ENCODE measurements around the gene AAR2. TPM values are rescaled to one million over a fixed set of nuclear protein-coding genes. Genes with fewer than 3 reads are reported as not detected.

AAR2 gene
- polyA plus RNA-seq, 1 donor, result 26.2 TPM

DNA sequence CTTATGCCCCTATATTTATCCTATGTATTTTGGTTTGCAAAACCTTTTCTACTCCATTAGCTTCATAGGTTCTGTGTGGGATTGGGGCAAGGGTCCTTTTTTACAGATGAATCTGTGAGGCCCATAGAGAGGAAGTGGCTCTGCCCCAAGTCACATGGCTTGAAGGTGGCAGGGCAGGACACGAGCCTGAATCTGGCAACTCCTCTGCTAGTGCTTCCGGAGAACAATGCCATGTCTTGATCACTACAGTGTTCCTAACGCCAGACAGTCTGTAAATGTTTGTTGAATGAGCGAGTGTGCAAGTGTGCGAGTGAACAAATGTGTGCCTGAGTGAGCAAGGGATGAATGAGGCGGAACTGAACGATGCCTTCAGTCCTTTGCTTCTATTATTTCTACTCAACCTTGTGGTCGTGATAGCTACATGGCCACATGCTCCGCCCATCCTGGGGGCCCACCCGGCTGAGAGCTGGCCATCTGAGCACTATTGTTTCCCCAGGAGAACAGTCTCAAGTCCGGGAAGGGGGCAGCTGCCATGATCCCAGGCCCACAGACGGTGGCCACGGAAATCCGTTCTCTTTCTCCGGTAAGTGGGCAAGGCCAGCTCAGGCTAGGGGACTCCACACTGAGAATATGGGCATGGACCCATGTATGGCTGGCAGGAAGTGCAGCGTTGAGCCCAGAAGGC lies 17.8 kb upstream of the AAR2 start:
- DNase-seq (ENCODE audit: low read depth), result no peak

DNA sequence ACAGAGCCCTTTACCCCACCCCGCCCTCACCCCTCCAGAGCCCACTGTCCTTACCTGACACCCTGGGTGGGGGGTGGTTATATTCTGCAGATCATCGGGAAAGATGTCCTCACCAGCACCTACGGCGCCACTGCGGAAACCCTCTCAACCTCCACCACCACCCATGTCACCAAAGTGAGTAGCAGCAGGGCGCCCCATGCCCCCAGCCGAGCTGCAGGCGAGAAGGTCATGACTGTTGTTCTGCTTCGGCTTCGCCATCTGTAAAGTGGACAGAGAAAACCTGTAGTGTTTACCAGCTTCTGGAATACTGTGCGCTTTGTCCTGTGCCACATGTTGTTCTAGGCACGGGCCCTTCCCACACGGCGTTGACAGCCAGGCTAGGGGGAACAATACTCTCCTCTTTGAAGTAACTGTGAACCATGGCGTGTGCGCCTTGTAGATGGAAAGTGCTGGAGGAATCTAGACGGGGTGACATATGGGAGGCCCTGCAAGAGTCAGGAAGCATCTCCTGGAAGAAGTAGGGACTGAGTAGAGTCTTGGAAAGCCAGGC lies 16.5 kb upstream of the AAR2 start:
- no peak for DNase-seq (ENCODE audit: low read depth)

DNA sequence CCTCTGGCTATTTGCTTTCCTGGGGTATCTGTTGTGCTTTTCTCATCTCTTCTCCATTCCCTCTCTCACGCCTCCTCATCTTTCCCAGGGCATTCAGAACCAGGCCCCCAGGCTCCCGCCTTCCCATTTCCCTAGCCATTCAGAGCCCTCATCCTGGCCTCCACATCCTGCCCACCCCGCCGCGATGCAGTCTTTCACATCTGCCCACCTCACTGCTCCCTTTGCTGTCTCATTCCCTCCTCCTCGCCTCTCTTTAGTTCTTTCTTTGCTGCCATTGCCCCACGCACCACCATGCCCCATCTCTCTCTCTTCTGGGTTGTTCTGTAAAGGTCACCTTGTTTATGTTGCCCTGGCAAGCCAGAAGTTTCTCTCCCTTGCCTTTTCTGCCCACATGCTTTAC lies 10.6 kb upstream of the AAR2 start:
- DNase-seq (ENCODE audit: low read depth), result no peak

DNA sequence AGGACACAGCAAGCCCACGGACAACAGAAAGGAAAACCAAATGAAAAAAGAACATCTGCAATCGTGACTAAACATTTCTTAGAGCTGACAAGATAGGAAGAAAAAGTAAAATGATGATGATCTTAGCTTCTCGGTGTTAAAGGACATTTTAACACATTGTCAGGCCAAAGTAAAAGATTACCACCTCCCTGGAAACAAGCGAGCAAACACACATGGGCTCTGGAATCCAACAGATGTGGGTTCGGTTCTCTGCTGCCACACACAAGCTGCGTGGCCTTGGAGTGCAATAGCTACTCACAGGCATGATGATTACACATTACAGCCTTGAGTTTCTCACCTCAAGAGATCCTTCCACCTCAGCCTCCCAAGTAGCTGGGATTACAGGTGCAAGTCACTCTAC lies 7.5 kb upstream of the AAR2 start:
- no peak for DNase-seq (ENCODE audit: low read depth)

- no peak for DNase-seq (ENCODE audit: low read depth)
Observed at GRCh38 chr20:36230019-36230418, 6.3 kb upstream of the AAR2 start.

DNA sequence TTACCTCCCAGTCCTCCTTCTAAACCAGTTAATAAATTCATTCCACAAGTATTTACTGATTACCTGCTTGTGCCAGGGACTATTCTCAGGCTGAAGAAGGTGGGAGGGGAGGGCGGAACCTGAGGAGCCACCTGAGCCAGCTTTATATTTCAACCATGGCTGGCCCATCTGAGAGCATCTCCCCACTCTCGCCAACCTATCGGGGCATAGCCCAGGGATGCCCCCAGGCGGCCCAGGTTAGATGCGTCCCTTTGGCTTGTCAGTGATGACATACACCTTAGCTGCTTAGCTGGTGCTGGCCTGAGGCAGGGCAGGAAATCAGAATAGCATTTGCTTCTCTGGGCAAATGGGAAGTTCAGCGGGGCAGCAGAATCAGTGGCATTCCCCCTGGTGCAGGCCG lies 4.9 kb upstream of the AAR2 start:
- DNase-seq (ENCODE audit: low read depth), result no peak

- no peak for DNase-seq (ENCODE audit: low read depth)
Observed at GRCh38 chr20:36234771-36235320, 1.4 kb upstream of the AAR2 start.

DNA sequence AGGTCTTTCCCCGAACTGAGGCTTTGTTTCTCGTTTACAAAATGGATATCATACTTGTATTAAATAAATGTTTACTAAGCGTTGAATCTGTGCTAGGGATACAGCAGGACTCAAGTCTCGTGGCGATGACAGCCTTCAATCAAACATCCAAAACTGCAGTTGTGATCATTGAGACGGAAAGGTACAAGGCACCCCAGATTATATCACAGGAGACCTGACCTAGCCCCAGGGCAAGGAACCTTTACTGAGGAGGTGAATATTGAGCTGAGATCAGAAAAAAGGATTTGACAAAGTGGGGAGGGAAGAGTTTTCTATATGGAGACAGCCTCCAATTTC lies 476 bp downstream of the AAR2 start:
- no peak for DNase-seq (ENCODE audit: low read depth)

DNA sequence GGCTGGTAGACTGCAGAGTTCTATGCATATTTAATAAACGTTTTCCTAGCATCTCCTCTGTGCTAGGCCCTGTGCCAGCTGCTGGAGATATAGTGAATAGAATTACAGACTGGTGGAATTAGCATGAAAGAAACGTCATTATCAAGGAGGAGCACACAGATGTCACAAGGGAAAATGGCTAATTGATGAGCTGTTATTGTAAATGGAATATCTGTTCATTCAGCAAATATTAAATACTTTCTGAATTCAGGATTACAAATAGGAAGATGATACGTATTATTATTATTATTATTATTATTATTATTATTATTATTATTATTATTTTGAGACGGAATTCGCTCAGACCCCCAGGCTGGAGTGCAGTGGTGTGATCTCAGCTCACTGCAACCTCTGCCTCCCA lies 1.2 kb downstream of the AAR2 start:
- DNase-seq (ENCODE audit: low read depth), result no peak

GRCh38 chr20:36238153-36238552 lies 1.9 kb downstream of the AAR2 start:
- no peak for DNase-seq (ENCODE audit: low read depth)

DNA sequence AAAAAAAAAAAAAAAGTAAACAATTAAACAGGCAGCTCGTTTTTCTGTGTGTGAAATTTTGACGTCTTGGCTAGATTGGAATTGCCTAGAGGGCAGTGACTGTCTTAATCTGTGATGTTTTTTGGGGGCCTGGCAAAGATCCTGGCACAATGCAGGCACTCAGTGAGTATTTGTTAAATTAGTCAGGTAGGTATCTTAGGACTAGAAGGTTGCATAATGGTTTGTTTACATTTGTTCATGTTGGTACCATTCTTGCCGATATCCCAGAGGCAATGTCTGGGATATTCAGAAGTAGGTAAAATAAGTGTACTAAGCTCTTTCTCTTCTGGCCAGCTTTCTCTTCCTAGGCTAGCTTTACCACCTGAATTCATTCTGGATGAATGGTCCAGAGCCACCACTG lies 2.5 kb downstream of the AAR2 start:
- DNase-seq (ENCODE audit: low read depth), result no peak

DNA sequence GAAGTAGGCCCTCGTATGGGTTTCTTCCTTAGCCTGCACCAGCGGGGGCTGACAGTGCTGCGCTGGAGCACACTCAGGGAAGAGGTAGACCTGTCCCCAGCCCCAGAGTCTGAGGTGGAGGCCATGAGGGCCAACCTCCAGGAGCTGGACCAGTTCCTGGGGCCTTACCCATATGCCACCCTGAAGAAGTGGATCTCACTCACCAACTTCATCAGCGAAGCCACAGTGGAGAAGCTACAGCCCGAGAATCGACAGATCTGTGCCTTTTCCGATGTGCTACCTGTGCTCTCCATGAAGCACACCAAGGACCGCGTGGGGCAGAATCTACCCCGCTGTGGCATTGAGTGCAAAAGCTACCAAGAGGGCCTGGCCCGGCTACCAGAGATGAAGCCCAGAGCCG lies 3.8 kb downstream of the AAR2 start:
- no peak for DNase-seq (ENCODE audit: low read depth)

- no peak for DNase-seq (ENCODE audit: low read depth)
Observed at GRCh38 chr20:36241678-36242077, 5.4 kb downstream of the AAR2 start.

DNA sequence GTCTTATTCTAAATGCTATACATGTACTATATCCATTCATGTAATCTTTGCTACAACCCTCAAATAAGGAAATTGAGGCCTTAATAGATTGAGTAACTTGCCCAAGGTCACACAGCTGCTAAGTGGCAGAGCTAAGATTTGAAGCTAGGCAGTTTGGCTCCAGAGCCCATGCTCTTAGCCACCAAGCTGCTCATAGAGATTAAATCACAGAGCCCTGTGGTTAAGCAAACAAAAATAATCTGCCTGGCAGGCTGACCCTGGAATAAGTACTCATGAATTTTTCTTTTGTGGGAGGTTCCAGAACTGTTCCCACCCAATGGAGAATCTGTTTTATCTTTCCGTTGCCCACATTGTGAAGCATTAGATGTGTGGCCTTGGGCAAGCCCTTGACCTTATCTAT lies 7.4 kb downstream of the AAR2 start:
- DNase-seq (ENCODE audit: low read depth), result no peak

DNA sequence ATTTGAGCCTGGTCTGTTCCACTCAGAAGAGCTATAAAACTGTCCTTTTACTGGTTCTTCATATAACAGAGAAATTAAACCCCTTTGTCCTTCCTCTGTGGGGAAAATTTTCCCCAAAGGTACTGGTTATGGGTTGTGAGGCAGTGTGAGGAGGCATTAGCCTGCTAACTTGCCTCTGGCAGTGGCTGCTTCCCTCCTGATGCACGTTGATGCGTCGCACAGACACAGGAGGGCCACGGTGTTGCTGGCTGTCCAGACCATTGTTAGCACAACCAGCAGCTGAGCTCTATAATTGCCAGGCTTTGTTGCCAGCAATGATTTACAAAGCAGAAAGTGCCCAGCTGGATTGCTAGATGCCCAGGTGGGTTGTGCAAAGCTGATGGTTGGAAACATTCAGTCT lies 10.1 kb downstream of the AAR2 start:
- DNase-seq (ENCODE audit: low read depth), result no peak

DNA sequence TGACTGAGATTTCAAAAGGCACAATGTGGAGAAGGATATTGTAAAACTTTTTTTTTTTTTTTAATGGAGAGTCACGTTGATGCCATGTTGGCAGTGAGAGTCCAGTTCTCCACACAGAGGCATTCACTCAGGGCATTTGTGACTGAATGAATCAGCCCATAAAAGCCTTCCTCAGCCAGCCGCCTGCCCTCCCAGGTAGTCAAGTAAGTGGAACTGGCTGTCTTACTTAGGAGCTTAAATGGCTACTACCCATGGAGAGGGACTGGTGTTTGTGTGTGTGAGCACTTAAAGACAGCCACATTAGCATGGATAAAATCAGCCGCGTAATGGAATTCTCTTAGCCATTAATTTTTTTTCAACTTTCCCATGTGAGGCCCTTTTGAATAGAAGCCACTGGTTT lies 12.6 kb downstream of the AAR2 start:
- DNase-seq (ENCODE audit: low read depth), result no peak

GRCh38 chr20:36249450-36249849 lies 13.2 kb downstream of the AAR2 start:
- no peak for DNase-seq (ENCODE audit: low read depth)

GRCh38 chr20:36251426-36251825 lies 15.1 kb downstream of the AAR2 start:
- DNase-seq (ENCODE audit: low read depth), result no peak

DNA sequence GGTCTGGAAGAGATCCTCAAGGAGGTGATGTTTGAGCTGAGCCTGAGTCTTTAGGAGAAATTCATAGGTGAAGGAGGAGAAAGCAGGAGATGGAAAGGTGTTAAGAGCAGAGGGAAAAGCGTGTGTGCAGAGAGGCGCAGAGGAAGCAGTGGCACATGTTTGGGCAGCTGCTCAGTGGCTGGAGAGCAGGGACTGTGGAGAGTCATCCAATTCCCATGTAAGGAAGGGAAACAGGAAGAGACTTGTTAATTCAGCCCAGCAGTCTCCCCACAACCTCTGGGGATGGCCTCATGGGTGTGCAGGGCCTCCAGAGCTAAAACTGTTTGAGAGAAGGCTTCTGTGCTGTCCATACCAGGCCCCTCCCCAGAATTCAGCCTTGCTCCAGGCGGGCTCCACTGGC lies 16.2 kb downstream of the AAR2 start:
- no peak for DNase-seq (ENCODE audit: low read depth)

GRCh38 chr20:36253036-36253435 lies 16.8 kb downstream of the AAR2 start:
- no peak for DNase-seq (ENCODE audit: low read depth)

GRCh38 chr20:36254076-36254475 lies 17.8 kb downstream of the AAR2 start:
- no peak for DNase-seq (ENCODE audit: low read depth)

GRCh38 chr20:36255445-36255844 lies 19.2 kb downstream of the AAR2 start:
- no peak for DNase-seq (ENCODE audit: low read depth)

- no peak for DNase-seq (ENCODE audit: low read depth)
Observed at GRCh38 chr20:36259177-36260061, 23.1 kb downstream of the AAR2 start.

All from forelimb muscle (tissue), 1 donor.